Fibroblast of villous mesenchyme (primary cell): Measurements from ENCODE around the gene ZCWPW1. TPM values are rescaled to one million over a fixed set of nuclear protein-coding genes. Genes with fewer than 3 reads are reported as not detected.

ENCODE experiments used
- DNase-seq: peaks from one replicate; pipeline ENCODE4 v3.0.0-alpha.2; 2010; ENCODE audit warnings: low read depth
- H3K4me3 ChIP-seq: 2 replicates; pipeline ENCODE4 v1.5.1; 2011; ENCODE audit warnings: low read depth, mild to moderate bottlenecking, low read length
- total RNA-seq: library from RNA; depleted of rRNA; stranded (reverse); fragments of >200 nt; gene quantifications from 2 replicates; pipeline ENCODE4 v1.2.3, GENCODE V29; 2012
- TF ChIP-seq, protein P1 (sequence below): IDR thresholded peaks from 2 replicates; pipeline ENCODE4 v1.5.1; 2012; ENCODE audit warnings: low read depth, mild to moderate bottlenecking, low read length; ENCODE audit not compliant: insufficient read depth

Gene ZCWPW1
- total RNA-seq, 1 donor, result 0.43 TPM

DNA sequence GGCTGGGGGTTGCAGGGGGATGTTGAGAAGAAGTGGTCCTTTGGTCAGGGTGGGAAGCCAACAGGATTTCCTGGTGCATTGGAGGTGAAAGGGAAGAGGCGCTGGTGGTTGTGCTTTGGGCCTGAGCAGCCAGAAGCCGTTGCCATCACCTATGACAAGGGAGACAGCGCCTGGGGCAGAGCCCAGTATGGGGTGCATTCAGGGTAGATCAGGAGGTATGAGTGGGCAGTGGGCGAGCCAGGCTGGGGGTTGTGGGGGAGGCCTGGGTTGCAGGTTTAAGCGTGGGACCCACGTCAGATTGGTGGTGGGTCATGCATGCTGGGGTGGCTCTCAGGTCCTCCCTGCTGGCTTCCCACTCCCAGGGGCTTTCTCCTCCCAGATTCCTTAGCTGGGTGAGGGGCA lies 76.8 kb downstream of the ZCWPW1 start:
- H3K4me3 ChIP-seq, result no peak overlapping the region
- no peak for DNase-seq
- TF ChIP-seq, protein P1, sequence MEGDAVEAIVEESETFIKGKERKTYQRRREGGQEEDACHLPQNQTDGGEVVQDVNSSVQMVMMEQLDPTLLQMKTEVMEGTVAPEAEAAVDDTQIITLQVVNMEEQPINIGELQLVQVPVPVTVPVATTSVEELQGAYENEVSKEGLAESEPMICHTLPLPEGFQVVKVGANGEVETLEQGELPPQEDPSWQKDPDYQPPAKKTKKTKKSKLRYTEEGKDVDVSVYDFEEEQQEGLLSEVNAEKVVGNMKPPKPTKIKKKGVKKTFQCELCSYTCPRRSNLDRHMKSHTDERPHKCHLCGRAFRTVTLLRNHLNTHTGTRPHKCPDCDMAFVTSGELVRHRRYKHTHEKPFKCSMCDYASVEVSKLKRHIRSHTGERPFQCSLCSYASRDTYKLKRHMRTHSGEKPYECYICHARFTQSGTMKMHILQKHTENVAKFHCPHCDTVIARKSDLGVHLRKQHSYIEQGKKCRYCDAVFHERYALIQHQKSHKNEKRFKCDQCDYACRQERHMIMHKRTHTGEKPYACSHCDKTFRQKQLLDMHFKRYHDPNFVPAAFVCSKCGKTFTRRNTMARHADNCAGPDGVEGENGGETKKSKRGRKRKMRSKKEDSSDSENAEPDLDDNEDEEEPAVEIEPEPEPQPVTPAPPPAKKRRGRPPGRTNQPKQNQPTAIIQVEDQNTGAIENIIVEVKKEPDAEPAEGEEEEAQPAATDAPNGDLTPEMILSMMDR, result no peak

Other genes with a start within 250 kb of the ZCWPW1 start
- gene PVRIG, start 208.8 kb downstream of the ZCWPW1 start, total RNA-seq, result not detected in 2 replicates
- under 0.01 TPM in 1 of 2 replicates, not detected in the other for gene SPDYE3, start 121.0 kb downstream of the ZCWPW1 start, total RNA-seq
- gene PILRB, start 70.6 kb downstream of the ZCWPW1 start, total RNA-seq, result 10.0 and 11.7 TPM in 2 replicates
- 0.43 TPM in 1 of 2 replicates, not detected in the other for gene PILRA, start 55.2 kb downstream of the ZCWPW1 start, total RNA-seq
- 23.2 and 29.4 TPM in 2 replicates for gene MEPCE, start 1.1 kb upstream of the ZCWPW1 start, total RNA-seq
- 14.8 and 15.1 TPM in 2 replicates for gene PPP1R35, start 7.8 kb upstream of the ZCWPW1 start, total RNA-seq
- gene SPACDR, start 35.6 kb upstream of the ZCWPW1 start, total RNA-seq, result not detected in 2 replicates
- 26.4 and 30.2 TPM in 2 replicates for gene TSC22D4, start 50.5 kb upstream of the ZCWPW1 start, total RNA-seq
- 0.43 and 0.64 TPM in 2 replicates for gene NYAP1, start 55.2 kb upstream of the ZCWPW1 start, total RNA-seq
- 7.7 and 19.0 TPM in 2 replicates for gene AGFG2, start 110.5 kb upstream of the ZCWPW1 start, total RNA-seq
- gene SAP25, start 145.2 kb upstream of the ZCWPW1 start, total RNA-seq, result 0.32 TPM in 1 of 2 replicates, not detected in the other
- 22.5 and 31.9 TPM in 2 replicates for gene LRCH4, start 157.4 kb upstream of the ZCWPW1 start, total RNA-seq
- 0.32 and 0.43 TPM in 2 replicates for gene FBXO24, start 157.6 kb upstream of the ZCWPW1 start, total RNA-seq
- gene PCOLCE, start 173.7 kb upstream of the ZCWPW1 start, total RNA-seq, result 124 and 211 TPM in 2 replicates
- 5.2 and 7.1 TPM in 2 replicates for gene MOSPD3, start 183.8 kb upstream of the ZCWPW1 start, total RNA-seq
- gene TFR2, start 212.8 kb upstream of the ZCWPW1 start, total RNA-seq, result under 0.01 and 0.43 TPM in 2 replicates
- gene ACTL6B, start 227.7 kb upstream of the ZCWPW1 start, total RNA-seq, result not detected in 2 replicates
- gene GNB2, start 245.0 kb upstream of the ZCWPW1 start, total RNA-seq, result 88.1 and 97.9 TPM in 2 replicates